Activated T-helper 2 cell treated with anti-CD3 and anti-CD28 coated beads, Interferon-gamma antibody, Interleukin-2, Interleukin-4, amounts not matched to agents 10 μg/mL and 5 μg/mL and 100 μg/mL, durations not matched to agents 14 hours and 24 hours and 36 hours (primary cell): ENCODE results near the gene PRKCE. TPM values are rescaled to one million over a fixed set of nuclear protein-coding genes. Genes with fewer than 3 reads are reported as not detected.

Experiments used
- DNase-seq: peaks from one replicate; pipeline ENCODE4 v3.0.0; 2021; ENCODE audit warnings: low spot score
- H3K27ac Mint-ChIP-seq: one replicate; pipeline ENCODE4 v1.8.0; 2021; ENCODE audit warnings: mixed read lengths
- H3K27me3 Mint-ChIP-seq: one replicate; pipeline ENCODE4 v1.8.0; 2021; ENCODE audit warnings: low read depth, mixed read lengths
- H3K36me3 Mint-ChIP-seq: one replicate; pipeline ENCODE4 v1.8.0; 2021; ENCODE audit warnings: low read depth, mixed read lengths
- H3K4me1 Mint-ChIP-seq: one replicate; pipeline ENCODE4 v1.8.0; 2021; ENCODE audit warnings: low read depth, mixed read lengths
- H3K4me3 Mint-ChIP-seq: one replicate; pipeline ENCODE4 v1.8.0; 2021; ENCODE audit warnings: low read depth, mild to moderate bottlenecking, moderate library complexity, mixed read lengths
- H3K9me3 Mint-ChIP-seq: one replicate; pipeline ENCODE4 v1.8.0; 2021; ENCODE audit warnings: mixed read lengths
- intact Hi-C: fragments of 100-400 bp; cut with micrococcal nuclease; formaldehyde crosslinking; loops from one replicate; pipeline ENCODE4 v1.15.1; 2023
- total RNA-seq: library from RNA; stranded (reverse); gene quantifications from 2 replicates; pipeline ENCODE4 v1.2.3, GENCODE V29; 2022

Gene PRKCE
- total RNA-seq, 1 donor from 2014 or later: 21.5 TPM

- H3K4me1 Mint-ChIP-seq: peaks cover 10% of the 10 kb centered on the region
- DNase-seq: no peak
- no peak overlapping the region for H3K4me3 Mint-ChIP-seq
- no peaks in the 10 kb centered on the region for H3K36me3 Mint-ChIP-seq
- H3K9me3 Mint-ChIP-seq: no peaks in the 10 kb centered on the region
- intact Hi-C loops: no loop called here
- no peaks in the 10 kb centered on the region for H3K27me3 Mint-ChIP-seq
- no peak overlapping the region for H3K27ac Mint-ChIP-seq
Measured at GRCh38 chr2:45697190-45697589, 45.7 kb downstream of the PRKCE start.

GRCh38 chr2:45698554-45698953, 47.1 kb downstream of the PRKCE start:
- no peaks in the 10 kb centered on the region for H3K9me3 Mint-ChIP-seq
- DNase-seq: no peak
- H3K27me3 Mint-ChIP-seq: no peaks in the 10 kb centered on the region
- no peak overlapping the region for H3K4me3 Mint-ChIP-seq
- peaks cover 10% of the 10 kb centered on the region for H3K4me1 Mint-ChIP-seq
- H3K27ac Mint-ChIP-seq: no peak overlapping the region
- intact Hi-C loops: no loop called here
- no peaks in the 10 kb centered on the region for H3K36me3 Mint-ChIP-seq

- Mint-ChIP-seq H3K27me3 (no peaks in the 10 kb centered on the region), H3K9me3 (no peaks in the 10 kb centered on the region), H3K36me3 (no peaks in the 10 kb centered on the region), H3K4me3 (no peak overlapping the region), H3K27ac (no peak overlapping the region), H3K4me1 (peaks cover 10% of the 10 kb centered on the region)
- DNase-seq: no peak
- intact Hi-C loops: no loop called here
Measured at GRCh38 chr2:45699032-45699658, 47.7 kb downstream of the PRKCE start.

GRCh38 chr2:45700407-45701013, 49.0 kb downstream of the PRKCE start:
- Mint-ChIP-seq H3K4me1 (peaks cover 10% of the 10 kb centered on the region), H3K36me3 (no peaks in the 10 kb centered on the region), H3K4me3 (no peak overlapping the region), H3K27ac (no peak overlapping the region), H3K27me3 (no peaks in the 10 kb centered on the region), H3K9me3 (no peaks in the 10 kb centered on the region)
- intact Hi-C loops: no loop called here
- no peak for DNase-seq

- intact Hi-C loops: no loop called here
- Mint-ChIP-seq H3K4me1 (peaks cover under 1% of the 10 kb centered on the region), H3K4me3 (no peak overlapping the region), H3K27ac (no peak overlapping the region), H3K36me3 (peaks cover 13% of the 10 kb centered on the region), H3K9me3 (no peaks in the 10 kb centered on the region), H3K27me3 (no peaks in the 10 kb centered on the region)
- DNase-seq: no peak
Measured at GRCh38 chr2:45705233-45705632, 53.8 kb downstream of the PRKCE start.

- H3K27ac Mint-ChIP-seq: no peak overlapping the region
- intact Hi-C loops: no loop called here
- no peaks in the 10 kb centered on the region for H3K9me3 Mint-ChIP-seq
- DNase-seq: no peak
- no peak overlapping the region for H3K4me3 Mint-ChIP-seq
- peaks cover 13% of the 10 kb centered on the region for H3K36me3 Mint-ChIP-seq
- no peaks in the 10 kb centered on the region for H3K27me3 Mint-ChIP-seq
- H3K4me1 Mint-ChIP-seq: no peaks in the 10 kb centered on the region
Measured at GRCh38 chr2:45706033-45706432, 54.6 kb downstream of the PRKCE start.

GRCh38 chr2:45707006-45707405, 55.5 kb downstream of the PRKCE start:
- H3K27me3 Mint-ChIP-seq: no peaks in the 10 kb centered on the region
- H3K27ac Mint-ChIP-seq: no peak overlapping the region
- H3K4me1 Mint-ChIP-seq: no peaks in the 10 kb centered on the region
- H3K36me3 Mint-ChIP-seq: peaks cover 13% of the 10 kb centered on the region
- DNase-seq: no peak
- H3K9me3 Mint-ChIP-seq: no peaks in the 10 kb centered on the region
- intact Hi-C loops: no loop called here
- no peak overlapping the region for H3K4me3 Mint-ChIP-seq

GRCh38 chr2:45707661-45708060, 56.2 kb downstream of the PRKCE start:
- H3K27ac Mint-ChIP-seq: no peak overlapping the region
- H3K9me3 Mint-ChIP-seq: no peaks in the 10 kb centered on the region
- peaks cover 13% of the 10 kb centered on the region for H3K36me3 Mint-ChIP-seq
- no peak overlapping the region for H3K4me3 Mint-ChIP-seq
- no peaks in the 10 kb centered on the region for H3K4me1 Mint-ChIP-seq
- intact Hi-C loops: no loop called here
- DNase-seq: no peak
- no peaks in the 10 kb centered on the region for H3K27me3 Mint-ChIP-seq

GRCh38 chr2:45708501-45708900, 57.0 kb downstream of the PRKCE start:
- Mint-ChIP-seq H3K36me3 (peaks cover 13% of the 10 kb centered on the region), H3K27ac (no peak overlapping the region), H3K9me3 (no peaks in the 10 kb centered on the region), H3K27me3 (no peaks in the 10 kb centered on the region), H3K4me3 (no peak overlapping the region), H3K4me1 (no peaks in the 10 kb centered on the region)
- intact Hi-C loops: no loop called here
- no peak for DNase-seq

GRCh38 chr2:45709137-45709536, 57.7 kb downstream of the PRKCE start:
- peaks cover 13% of the 10 kb centered on the region for H3K36me3 Mint-ChIP-seq
- H3K27me3 Mint-ChIP-seq: no peaks in the 10 kb centered on the region
- no peaks in the 10 kb centered on the region for H3K4me1 Mint-ChIP-seq
- intact Hi-C loops: no loop called here
- H3K9me3 Mint-ChIP-seq: no peaks in the 10 kb centered on the region
- no peak for DNase-seq
- no peak overlapping the region for H3K4me3 Mint-ChIP-seq
- no peak overlapping the region for H3K27ac Mint-ChIP-seq

- intact Hi-C loops: no loop called here
- Mint-ChIP-seq H3K4me1 (no peaks in the 10 kb centered on the region), H3K4me3 (no peak overlapping the region), H3K27me3 (no peaks in the 10 kb centered on the region), H3K27ac (no peak overlapping the region), H3K9me3 (no peaks in the 10 kb centered on the region), H3K36me3 (peaks cover 13% of the 10 kb centered on the region)
- DNase-seq: no peak
Measured at GRCh38 chr2:45710468-45710867, 59.0 kb downstream of the PRKCE start.

- peaks cover 13% of the 10 kb centered on the region for H3K36me3 Mint-ChIP-seq
- intact Hi-C loops: no loop called here
- no peak for DNase-seq
- H3K4me1 Mint-ChIP-seq: no peaks in the 10 kb centered on the region
- H3K27ac Mint-ChIP-seq: no peak overlapping the region
- H3K9me3 Mint-ChIP-seq: no peaks in the 10 kb centered on the region
- no peak overlapping the region for H3K4me3 Mint-ChIP-seq
- H3K27me3 Mint-ChIP-seq: no peaks in the 10 kb centered on the region
Measured at GRCh38 chr2:45711224-45711623, 59.7 kb downstream of the PRKCE start.

GRCh38 chr2:45712570-45712969, 61.1 kb downstream of the PRKCE start:
- DNase-seq: no peak
- Mint-ChIP-seq H3K9me3 (no peaks in the 10 kb centered on the region), H3K27me3 (no peaks in the 10 kb centered on the region), H3K4me1 (no peaks in the 10 kb centered on the region), H3K27ac (no peak overlapping the region), H3K4me3 (no peak overlapping the region), H3K36me3 (peaks cover 13% of the 10 kb centered on the region)
- intact Hi-C loops: no loop called here
